HS-27A (cell line): ENCODE measurements around the gene CDCP2.

Experiments used
- DNase-seq: peaks from one replicate; pipeline ENCODE4 v3.0.0-alpha.2; 2012; ENCODE audit warnings: low read depth, missing footprints

Gene CDCP2

DNA sequence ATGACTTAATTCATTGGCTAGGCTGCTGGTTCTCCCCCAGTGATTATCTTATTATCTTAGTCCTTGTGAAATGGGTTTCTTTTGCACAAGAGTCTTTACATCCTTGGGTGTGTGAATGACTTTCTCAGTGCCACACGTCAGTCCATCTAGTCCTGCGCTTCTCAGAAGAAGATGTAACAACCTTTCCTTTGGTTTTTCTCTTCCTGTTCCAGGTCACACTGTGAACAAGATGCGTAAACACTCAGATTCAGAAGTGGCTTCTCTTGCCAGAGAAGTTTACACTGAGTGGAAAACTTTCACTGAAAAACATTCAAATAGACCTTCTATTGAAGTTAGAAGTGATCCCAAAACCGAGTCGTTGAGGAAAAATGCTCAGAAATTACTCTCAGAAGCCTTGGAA lies 64.4 kb downstream of the CDCP2 start:
- no peak for DNase-seq

- DNase-seq, result no peak
Observed at GRCh38 chr1:54086754-54087153, 66.0 kb downstream of the CDCP2 start.

GRCh38 chr1:54084794-54085193 lies 68.0 kb downstream of the CDCP2 start:
- DNase-seq, result no peak
